Stromal cell of bone marrow (primary cell): Measurements from ENCODE around the gene ZNF277.
"Not testable (repeated sequence)": the region's sequence is repeated elsewhere in the genome, so short reads cannot be mapped to it uniquely, and the experiment has no call there.

Source experiments
- DNase-seq: peaks from one replicate; pipeline ENCODE4 v3.0.0-alpha.2; 2012; ENCODE audit warnings: low read depth

ZNF277 gene

DNA sequence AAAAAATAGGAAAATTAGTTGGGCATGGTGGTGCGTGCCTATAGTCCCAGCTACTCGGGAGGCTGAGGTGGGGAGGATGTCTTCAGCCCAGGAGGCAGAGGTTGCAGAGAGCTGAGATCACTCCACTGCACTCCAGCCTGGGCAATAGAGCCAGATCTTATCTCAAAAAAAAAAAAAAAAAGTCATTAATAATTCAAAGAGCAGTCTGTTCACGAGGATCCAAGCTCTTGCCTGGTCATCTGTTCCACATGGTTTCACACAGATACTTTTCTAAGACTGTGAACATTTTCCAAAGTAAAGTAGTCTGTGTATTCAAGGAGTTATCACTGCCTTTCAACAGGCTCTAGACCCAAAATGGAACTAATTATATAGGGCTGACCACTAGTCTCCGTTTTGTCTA lies 86.9 kb downstream of the ZNF277 start:
- no peak for DNase-seq

DNA sequence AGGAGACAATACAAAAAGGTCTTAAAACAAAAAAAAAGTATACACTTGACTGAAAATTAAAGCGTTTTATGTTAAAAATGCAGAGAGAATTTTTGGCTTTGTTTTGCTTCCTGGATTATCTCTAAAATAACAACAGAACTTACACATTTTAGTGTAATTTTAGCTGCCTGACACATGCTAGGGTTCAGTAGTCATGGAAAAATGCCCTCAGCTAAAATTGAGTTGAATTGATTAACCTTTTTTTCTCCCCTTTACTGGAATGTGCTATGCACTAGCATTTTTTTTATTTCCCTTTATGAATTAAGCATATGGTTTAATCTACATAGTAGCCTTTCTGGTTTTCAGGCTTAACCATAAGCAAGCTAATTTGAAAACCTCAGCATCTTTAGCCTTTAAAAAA lies 89.9 kb downstream of the ZNF277 start:
- no peak for DNase-seq

DNA sequence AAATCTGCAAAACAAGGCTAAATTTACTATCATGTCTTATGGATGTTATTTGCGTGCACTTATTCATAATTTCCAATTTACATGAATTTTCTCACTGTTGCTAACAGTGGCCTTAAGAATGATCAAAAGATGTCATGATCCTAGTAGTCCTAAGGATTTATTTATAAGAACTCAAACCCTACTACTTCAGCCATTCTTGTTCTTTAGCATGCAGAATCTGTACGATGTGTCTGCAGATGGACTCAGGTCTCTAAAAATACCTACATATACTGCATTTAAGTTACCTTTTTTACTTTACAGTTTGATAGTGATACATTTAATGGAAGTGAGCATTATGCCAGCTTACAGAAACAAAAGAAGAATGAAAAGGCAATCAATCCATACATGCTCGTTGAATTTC lies 91.2 kb downstream of the ZNF277 start:
- no peak for DNase-seq

DNA sequence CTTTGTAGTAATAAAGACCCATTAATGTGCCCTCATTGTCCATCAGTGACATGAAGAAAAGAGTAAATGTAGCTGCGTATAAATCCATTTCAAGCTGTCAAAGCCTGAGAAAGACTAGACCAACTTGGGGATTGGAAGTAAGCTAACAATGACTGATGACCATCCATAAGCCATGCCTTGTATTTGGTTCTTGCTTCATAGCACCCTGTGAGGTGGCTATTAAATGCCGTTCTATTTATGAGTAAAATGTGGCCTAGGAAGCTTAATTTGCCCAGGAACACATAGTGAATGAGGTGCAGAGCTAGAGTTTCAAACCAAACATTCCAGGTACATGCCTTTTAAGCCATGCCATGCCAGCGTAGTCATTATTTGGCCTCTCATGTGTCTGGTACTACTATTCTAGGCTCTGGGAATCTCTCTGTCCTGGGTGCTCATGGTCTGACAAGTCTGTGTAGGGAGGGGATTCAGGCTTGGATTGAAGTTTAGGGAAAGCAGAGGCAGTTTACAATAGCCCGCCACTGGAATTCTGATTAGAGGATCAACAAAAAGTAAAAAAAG lies 92.1 kb downstream of the ZNF277 start:
- no peak for DNase-seq

DNA sequence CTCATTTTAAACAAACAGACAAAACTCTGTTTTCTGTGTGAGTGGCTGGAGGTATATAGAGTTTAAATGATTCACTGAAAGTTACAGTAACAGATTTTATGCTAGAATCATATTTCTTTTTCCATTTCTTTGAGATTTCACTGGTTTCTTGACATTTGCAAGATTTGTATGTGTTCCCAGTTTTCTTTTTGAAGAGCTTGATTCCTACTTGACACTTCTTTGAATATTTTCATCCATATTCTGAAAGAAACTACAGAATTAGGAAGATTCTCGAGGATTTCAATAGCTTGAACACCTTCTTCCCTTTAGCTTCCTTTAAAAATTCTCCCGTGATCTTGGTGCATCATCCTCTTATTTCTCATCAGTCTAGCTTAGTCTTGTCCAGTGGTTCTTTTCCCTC lies 93.6 kb downstream of the ZNF277 start:
- DNase-seq = no peak

DNA sequence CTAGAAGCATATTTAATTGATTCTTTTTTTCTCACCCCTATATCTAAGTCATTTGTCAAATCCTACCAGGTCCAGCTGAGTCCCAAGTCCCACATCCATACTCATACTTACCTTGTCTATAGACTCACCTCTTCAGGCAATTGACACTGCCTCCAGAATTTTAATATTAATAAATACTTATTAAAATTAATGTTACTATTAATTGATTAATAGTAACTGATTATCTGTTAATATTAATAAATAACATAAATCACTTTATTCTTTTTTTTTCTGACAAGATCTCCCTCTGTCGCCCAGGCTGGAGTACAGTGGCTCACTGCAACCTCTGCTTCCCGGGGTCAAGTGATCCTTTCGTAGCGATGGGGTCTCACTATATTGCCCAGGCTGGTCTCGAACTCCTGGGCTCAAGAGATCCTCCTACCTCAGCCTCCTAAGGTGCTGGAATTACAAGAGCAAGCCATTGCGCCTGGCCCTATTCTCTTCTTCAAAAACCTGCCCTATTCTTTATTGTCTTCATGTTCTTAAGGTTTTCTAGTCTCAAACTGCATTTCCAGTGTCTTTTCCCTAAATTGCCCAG lies 94.4 kb downstream of the ZNF277 start:
- DNase-seq = no peak

DNA sequence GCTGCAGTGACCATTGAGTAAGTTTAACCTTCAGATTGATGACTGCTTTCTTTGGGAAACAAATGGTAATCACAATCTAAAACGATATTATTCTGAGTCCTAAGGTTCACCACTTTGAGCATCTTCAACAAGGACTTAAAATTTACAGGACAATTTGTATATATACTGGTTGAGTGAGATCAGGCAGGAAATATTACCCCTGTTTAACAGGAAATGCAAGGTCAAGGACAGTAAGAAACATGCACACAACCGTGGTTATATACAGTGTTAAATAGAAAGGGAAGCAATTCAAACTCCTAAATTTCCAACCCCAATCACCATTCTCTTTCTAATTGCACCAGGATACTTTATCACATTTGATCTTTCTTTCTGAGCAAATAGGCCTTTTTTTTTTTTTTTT lies 96.1 kb downstream of the ZNF277 start:
- DNase-seq = no peak

DNA sequence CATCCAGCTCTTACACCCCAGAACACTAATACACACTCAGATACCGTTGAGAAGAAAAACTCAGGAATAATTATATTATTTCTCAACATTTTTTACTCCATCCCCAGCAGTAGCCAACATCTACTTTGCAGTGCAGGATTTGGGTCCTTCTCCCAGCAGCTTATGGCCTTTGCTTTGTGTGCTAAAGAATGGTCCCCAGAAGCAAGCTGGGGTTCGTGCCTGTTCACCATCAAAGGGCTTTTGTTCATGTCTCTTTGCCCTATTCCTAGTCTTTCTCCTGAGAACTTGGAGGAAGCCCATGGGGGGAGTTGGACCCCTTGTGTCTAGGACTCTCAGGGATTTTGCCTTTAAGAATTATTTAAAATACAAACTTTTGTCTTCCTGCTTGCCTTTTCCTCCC lies 100.4 kb downstream of the ZNF277 start:
- DNase-seq = no peak

DNA sequence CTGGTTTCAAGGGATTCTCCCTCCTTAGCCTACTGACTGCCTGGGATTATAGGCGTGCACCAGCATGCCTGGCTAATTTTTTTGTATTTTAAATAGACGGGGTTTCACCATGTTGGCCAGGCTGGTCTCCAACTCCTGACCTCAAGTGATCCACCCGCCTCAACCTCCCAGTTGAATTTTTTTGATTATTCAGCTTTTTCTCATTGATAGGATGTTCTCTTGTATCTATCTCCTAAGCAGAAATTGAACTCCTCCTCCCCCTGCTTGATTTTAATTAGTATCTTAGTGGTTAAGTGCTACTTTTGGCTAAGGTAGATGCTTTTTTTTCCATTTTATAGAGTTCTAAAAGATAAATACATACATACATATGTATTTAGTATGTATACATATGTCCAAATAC lies 101.0 kb downstream of the ZNF277 start:
- DNase-seq = no peak

DNA sequence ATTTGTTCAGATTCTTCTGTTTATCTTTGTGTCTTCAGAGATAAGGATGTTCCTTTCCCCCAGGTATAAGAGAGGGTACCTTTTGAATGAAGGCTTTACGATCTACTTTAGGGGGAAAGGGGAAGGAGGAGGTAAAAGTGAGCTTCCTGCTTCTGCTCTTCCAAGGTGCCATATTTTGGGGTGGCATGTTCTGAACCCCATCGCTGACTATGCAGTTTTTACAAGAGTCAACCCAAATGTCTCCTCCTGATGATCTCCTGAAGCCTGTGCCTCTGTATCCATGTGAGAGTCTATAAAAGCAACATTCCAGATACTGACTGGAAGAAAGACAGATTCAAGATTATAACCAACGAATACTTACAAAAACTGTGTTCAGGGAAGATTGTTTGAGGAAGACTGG lies 102.5 kb downstream of the ZNF277 start:
- DNase-seq = no peak

DNA sequence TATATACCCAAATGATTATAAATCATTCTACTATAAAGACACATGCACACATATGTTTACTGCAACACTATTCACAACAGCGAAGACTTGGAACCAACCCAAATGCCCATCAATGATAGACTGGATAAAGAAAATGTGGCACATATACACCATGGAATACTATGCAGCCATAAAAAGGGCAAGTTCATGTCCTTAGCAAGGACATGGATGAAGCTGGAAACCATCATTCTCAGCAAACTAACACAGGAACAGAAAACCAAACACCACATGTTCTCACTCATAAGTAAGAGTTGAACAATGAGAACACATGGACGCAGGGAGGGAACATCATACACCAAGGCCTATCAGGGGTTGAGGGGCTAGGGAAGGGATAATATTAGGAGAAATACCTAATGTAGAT lies 110.3 kb downstream of the ZNF277 start:
- DNase-seq = not testable (repeated sequence)

DNA sequence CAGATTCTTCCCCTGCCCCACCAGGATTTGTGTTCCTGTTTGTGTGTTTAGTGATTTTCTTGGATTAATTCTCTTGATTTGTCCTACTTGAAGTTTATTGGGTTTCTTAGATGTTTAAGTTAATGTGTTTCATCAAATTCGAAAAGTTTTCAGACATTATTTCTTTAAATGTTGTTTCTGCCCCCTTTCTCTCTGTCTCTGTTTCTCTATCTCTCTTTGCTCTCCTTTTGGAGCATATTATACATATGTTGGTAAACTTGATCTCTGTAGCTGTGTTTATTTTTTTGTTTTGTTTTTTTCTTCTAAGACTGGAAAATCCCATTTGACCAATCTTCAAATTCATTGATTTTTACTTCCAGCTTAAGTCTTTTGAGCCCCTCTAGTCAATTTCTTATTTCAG lies 115.6 kb downstream of the ZNF277 start:
- no peak for DNase-seq

DNA sequence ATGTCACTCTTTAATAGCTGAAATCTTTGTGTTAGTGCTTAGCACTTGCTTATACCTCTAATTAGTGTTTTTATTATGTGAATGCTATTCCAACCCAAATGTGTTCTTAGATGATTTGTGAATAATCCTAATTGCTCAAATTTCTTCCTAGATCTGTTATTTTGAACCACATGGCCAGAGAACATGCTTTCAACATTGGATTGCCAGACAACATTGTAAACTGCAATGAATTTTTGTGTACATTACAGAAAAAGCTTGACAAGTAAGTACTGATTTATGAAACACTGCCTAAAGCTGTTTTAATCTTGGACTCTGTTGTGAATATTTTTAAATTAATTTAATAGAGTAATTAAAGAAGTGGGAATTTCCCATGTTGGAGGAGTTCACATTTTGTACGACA lies 121.1 kb downstream of the ZNF277 start:
- no peak for DNase-seq

DNA sequence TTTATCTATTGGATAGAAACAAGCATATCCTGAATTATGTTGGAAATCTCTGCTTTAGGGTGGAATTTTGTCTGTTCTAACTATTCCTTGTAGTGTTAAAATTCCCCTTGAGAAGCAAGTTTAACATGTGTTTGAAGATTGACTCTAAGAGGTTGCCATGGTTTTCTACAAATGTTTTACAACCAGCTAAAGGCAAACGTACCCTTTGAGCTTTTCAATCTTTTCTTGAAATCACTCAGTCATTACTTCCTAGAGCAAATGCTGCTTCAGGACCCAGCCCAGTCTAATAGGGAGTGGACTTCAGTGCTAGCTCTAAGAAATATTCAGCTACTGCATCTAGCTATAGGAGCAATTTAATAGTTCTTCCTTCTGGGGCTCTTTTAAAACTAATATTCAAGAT lies 125.0 kb downstream of the ZNF277 start:
- no peak for DNase-seq

DNA sequence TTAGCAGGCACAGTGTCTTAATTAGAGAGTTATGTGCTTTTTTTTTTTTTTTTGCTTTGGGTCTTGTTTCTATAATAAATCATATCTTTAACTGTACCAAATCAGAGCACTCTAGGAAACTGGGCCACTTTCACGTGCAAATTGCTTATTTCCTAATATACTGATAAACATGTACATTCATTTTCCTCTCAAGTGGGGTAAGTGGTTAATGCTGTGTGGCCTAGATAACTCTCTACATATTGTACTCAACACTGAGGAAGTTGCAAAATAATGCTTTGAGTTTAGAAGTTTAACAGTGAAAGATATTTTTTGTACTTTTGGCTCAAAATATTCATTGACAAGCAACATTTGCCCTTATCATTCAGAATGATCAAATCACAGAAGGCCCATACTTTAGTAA lies 127.9 kb downstream of the ZNF277 start:
- DNase-seq = no peak

DNA sequence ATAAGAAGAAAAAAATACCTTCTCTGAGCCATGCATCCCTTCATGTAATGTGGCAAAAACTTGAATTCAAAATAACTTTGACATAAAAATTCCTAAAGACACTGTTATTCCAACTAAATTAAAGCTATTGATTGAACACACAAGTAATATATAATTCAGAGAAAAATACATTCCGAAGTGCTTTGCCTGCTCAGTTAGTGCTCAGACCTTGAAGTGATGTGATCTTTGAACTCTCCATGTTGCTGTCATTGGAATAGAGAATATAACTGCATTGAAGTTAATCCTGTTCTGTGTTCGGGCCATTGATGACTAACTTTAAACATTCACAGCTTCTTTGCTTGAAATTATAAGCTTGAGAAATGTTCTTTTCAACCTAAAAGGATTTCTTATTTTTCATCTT lies 129.8 kb downstream of the ZNF277 start:
- no peak for DNase-seq

DNA sequence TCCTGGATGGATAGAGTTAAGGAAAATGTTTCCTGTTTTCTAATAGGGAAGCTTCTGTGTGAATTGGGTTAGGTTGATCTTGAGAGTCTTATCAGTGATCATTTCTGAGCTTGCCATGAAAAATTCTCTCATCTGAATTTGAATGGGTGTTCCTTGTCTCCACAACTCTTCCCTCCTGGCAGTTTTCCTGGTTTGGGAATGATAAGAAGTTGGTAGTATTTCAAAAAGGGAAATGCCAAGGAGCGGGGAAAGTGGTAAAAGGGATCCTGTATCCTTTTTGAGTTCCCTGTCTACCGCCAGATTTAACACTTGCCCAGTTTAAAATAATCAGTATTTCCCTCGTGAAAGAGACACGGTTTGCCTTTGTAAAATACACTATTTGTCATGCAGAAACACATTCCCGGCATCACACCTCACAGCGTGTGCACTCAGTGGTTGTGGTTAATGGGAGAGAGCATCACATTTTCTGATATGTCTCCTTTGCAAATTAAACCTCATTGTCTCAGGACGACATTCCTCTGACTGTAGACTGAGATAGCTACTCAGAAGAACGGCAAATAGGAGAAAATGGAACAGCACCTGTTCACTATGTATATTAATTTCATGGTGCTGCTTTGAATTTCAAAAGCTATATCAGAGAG lies 130.6 kb downstream of the ZNF277 start:
- DNase-seq = no peak

DNA sequence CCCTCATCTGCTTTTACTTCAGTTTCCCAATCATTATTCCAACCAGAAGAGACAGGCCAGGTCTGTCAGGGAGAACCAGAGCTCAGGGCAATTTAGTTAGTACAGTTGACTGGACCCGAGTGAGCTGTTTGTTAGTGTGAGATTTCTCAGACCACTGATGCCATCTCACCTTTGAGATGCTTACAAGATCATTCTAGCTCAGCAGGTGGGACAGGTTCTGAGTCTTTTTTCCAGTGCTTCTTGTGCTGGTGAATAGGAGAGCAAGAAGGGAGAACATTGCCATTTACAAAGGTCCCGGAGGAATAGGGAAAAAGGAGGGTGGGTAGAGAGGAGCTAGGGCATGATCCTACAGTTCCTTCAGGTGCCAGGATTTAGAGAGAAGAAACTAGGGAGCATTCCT lies 131.4 kb downstream of the ZNF277 start:
- no peak for DNase-seq

DNA sequence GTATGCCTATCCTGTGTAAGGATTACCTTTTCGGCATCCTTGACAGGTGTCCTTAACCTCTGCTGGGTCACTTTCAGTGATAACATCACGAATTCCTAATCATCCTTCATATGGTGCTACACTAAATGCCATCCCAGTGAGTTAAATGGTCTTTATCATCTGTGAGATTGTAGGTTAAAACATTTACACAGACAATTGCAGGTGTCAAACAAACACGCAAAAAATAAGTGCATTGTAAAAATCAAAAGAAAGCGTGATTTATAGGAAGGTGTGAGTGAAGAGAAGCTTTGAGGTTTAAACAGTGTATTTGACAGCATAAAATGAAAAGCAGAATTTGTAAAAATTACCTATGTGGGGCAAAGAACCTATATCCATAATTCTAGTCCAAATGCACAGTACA lies 132.3 kb downstream of the ZNF277 start:
- no peak for DNase-seq

DNA sequence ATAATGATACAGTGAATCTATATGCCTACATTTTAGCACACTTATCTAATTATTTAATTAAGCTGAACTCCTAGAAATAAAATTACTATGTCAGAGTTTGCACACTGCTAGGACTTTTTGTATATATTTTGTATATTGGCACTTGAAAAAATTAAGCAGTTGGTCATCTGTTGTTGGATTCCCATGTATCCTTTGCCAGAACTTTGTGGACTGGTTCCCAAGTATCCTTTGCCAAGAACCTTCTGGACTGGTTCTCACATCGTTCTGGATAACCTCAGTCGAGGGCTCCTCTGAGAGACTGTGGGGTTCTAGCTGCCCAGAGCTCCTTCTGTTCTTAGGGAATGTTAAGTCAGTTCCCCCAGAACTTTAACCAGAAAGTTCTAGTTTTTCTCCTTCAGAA lies 135.0 kb downstream of the ZNF277 start:
- DNase-seq = no peak

DNA sequence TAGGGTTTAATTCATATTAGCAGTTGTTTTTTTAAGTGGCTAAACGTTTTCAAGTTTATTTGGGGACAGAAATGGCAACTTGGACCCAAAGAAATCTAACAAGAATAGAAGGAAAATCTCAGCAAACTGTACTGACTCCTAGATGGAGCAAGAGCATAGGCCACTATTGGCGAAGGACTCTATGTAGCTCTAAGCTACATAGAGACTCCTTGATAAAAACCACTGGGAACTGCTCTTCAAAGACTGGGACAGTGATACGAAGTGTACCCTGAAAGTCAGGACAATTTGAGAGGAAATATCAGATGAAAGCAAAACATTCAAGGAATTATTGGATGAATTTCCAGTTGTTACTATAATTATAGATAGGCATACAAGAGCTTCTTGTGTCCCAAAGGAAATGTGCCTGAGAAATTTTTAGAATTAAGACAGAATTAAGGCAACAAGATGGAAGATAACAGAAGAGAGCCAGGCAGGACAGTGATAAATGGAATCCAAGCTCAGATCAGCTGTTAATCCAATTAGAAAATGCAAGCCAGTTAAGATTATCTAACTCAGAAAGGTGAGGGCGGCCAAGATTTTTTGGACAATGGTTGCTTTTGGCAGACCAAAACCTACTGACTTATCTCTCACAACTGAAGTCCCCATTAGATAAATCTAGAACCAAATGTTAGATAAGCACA lies 140.0 kb downstream of the ZNF277 start:
- DNase-seq = no peak

DNA sequence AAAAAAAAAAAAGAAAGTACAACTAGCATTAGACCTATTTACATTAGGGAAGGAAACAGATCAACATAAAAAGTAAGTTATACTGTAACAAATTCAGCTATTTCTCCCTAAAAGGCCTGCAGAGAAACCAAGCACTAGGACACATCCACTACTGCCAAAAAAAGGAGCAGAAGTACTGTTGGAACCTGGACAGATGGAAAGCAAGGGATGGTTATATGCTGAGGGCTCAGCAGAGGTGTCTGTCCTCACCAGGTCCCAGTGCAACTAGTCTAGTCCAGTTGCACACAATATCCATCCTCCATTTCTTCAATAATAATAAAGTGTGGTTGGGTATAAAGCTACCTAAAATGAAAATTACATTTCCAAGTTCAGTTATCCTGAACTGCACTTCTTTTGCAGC lies 140.6 kb downstream of the ZNF277 start:
- DNase-seq = no peak

DNA sequence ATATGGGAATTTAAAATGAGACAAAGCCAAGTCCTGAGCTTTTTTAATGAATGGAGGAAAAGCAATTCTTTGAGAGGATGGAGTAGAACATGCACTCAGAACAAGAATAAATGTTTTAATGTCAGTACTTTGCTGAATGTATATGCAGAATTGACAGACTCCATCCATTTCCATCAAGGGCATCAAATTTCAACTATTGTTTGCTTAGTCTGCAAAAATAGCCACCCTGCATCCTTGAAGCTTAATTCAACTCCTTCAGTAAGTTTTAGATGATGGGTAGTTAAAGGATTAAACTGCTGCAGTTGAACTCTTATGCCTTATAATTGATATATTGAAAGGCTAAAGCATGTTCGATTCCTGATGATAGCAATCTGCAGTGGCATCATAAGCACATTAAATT lies 144.1 kb downstream of the ZNF277 start:
- DNase-seq = no peak

DNA sequence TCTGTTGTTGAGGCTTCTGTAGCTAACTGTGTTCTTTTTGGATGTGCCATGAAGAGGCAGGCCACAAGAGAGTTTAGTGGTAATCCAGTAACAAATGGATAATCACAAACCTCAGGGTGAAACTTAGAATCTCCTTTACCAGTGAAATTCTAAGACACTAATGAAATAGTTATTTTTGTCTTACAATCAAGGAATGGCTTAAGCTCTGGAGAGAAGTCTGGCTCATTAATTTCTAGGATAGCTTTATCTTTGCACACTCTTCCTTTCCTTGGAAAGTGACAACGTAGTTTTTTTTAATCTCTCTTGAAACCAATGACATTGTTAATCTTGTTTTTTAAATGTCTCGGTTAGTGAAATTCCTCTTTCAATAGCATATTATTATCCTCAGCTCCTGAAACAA lies 150.1 kb downstream of the ZNF277 start:
- no peak for DNase-seq
